Middle frontal gyrus (tissue), 1 donor: ENCODE results near the gene TIMP3.

ENCODE experiments used
- DNase-seq: peaks from one replicate; pipeline ENCODE4 v3.0.0-alpha.2; 2015; ENCODE audit warnings: low spot score; ENCODE audit errors: extremely low spot score

TIMP3 gene

GRCh38 chr22:32785321-32786026, 16.0 kb upstream of the TIMP3 start:
- DNase-seq = no peak

- no peak for DNase-seq
These were observed 15.5 kb upstream of the TIMP3 start for GRCh38 chr22:32786027-32786418.

GRCh38 chr22:32788904-32789624, 12.4 kb upstream of the TIMP3 start:
- no peak for DNase-seq

GRCh38 chr22:32789797-32790620, 11.5 kb upstream of the TIMP3 start:
- no peak for DNase-seq

- no peak for DNase-seq
These were observed 10.4 kb upstream of the TIMP3 start for GRCh38 chr22:32791056-32791455.

GRCh38 chr22:32791485-32791884, 10.0 kb upstream of the TIMP3 start:
- no peak for DNase-seq

- DNase-seq = no peak
These were observed 7.9 kb upstream of the TIMP3 start for GRCh38 chr22:32793589-32793988.

GRCh38 chr22:32794449-32795213, 6.9 kb upstream of the TIMP3 start:
- no peak for DNase-seq

GRCh38 chr22:32795214-32795596, 6.3 kb upstream of the TIMP3 start:
- no peak for DNase-seq

GRCh38 chr22:32796865-32797573, 4.5 kb upstream of the TIMP3 start:
- peak; percentile 16 for DNase-seq

- DNase-seq = no peak
These were observed 2.0 kb upstream of the TIMP3 start for GRCh38 chr22:32799496-32799895.

- no peak for DNase-seq
These were observed 1.2 kb upstream of the TIMP3 start for GRCh38 chr22:32800158-32800882.

GRCh38 chr22:32800994-32801536, 440 bp upstream of the TIMP3 start:
- DNase-seq = no peak

GRCh38 chr22:32802237-32802765, 796 bp downstream of the TIMP3 start:
- no peak for DNase-seq

GRCh38 chr22:32803020-32803737, 1.7 kb downstream of the TIMP3 start:
- DNase-seq = no peak

- DNase-seq = no peak
These were observed 2.4 kb downstream of the TIMP3 start for GRCh38 chr22:32803738-32804435.

GRCh38 chr22:32804531-32805360, 3.2 kb downstream of the TIMP3 start:
- DNase-seq = no peak
